Endothelial cell of umbilical vein (primary cell): ENCODE measurements around the gene SMCO4. TPM values are rescaled to one million over a fixed set of nuclear protein-coding genes. Genes with fewer than 3 reads are reported as not detected.

Experiments used
- BruUV-seq: library from RNA; stranded (reverse); fragments of 400-500 nt; replicated peaks from 2 replicates; lab custom pipeline; 2021; lab: Mats Ljungman, UMichigan
- CTCF ChIA-PET: fragments of 300-600, 350-600 bp; sonication (Branson Sonifier 250); formaldehyde crosslinking; loops from one replicate; lab custom pipeline; 2021; ENCODE audit warnings: antibody characterized with exemption, inconsistent platforms; lab: Charles Lee
- POLR2A ChIA-PET: fragments of 300-600, 350-600 bp; sonication (Branson Sonifier 250); formaldehyde crosslinking; loops from one replicate; lab custom pipeline; 2021; ENCODE audit warnings: antibody characterized with exemption, inconsistent platforms; lab: Charles Lee
- DNase-seq: peaks from one replicate; pipeline ENCODE4 v3.0.0-alpha.2; 2011; ENCODE audit warnings: low read depth, low spot score
- FAIRE-seq: peaks from 2 replicates; lab custom pipeline; 2011; peaks lifted over from hg19 to GRCh38; lab: Jason Lieb, UNC
- H2AFZ ChIP-seq: 2 replicates; pipeline ENCODE4 v1.6.0; 2012; ENCODE audit warnings: low read depth, low read length, control low read depth, inconsistent platforms
- H3K27ac ChIP-seq: 2 replicates; pipeline ENCODE4 v1.5.1; 2011; ENCODE audit warnings: low read depth, mild to moderate bottlenecking, control low read depth, low read length, moderate library complexity; ENCODE audit not compliant: insufficient read depth
- H3K27me3 ChIP-seq, 2 experiments: 2 replicates each; pipeline versions ENCODE4 v1.6.0 to v1.6.1; 2011; ENCODE audit warnings: low read length in 2 of 2, mixed read lengths in 1 of 2; ENCODE audit not compliant: control insufficient read depth in 2 of 2, insufficient read depth in 2 of 2
- H3K36me3 ChIP-seq, 2 experiments: 2 replicates in 1 of 2; 3 replicates in 1 of 2; pipeline ENCODE4 v1.5.1; 2011; ENCODE audit warnings: low read length in 2 of 2, mild to moderate bottlenecking in 1 of 2, moderate library complexity in 1 of 2; ENCODE audit not compliant: control insufficient read depth in 2 of 2, insufficient read depth in 2 of 2; ENCODE audit errors: extremely low read depth in 1 of 2
- H3K4me1 ChIP-seq: 3 replicates; pipeline ENCODE4 v1.5.1; 2011; ENCODE audit warnings: mild to moderate bottlenecking, low read length; ENCODE audit not compliant: control insufficient read depth, insufficient read depth; ENCODE audit errors: extremely low read depth
- H3K4me2 ChIP-seq: 2 replicates; pipeline ENCODE4 v1.6.1; 2011; ENCODE audit warnings: low read length, control low read depth, mixed read lengths; ENCODE audit not compliant: insufficient read depth
- H3K4me3 ChIP-seq, 3 experiments: fragments of 200-600 bp in 1 of 3; sonication (generic), shearing (Covaris generic) in 1 of 3; replicated peaks in 1 of 3; 2 replicates each; pipeline ENCODE4 v1.5.1; 2011 to 2016; ENCODE audit warnings: control low read depth in 3 of 3, low read length in 3 of 3, mild to moderate bottlenecking in 2 of 3, inconsistent platforms in 1 of 3, low read depth in 1 of 3, moderate library complexity in 1 of 3; ENCODE audit not compliant: insufficient read depth in 1 of 3
- H3K79me2 ChIP-seq: 2 replicates; pipeline ENCODE4 v1.6.0; 2012; ENCODE audit warnings: low read length, inconsistent platforms; ENCODE audit not compliant: control insufficient read depth, insufficient read depth
- H3K9ac ChIP-seq: replicated peaks from 2 replicates; pipeline ENCODE3; 2011; ENCODE audit warnings: low read length, control low read depth; ENCODE audit not compliant: insufficient read depth; ENCODE audit errors: extremely low read depth
- H3K9me1 ChIP-seq: replicated peaks from 3 replicates; pipeline ENCODE4 v1.6.0; 2011; ENCODE audit warnings: mild to moderate bottlenecking, low read length; ENCODE audit not compliant: control insufficient read depth, insufficient read depth; ENCODE audit errors: extremely low read depth
- H3K9me3 ChIP-seq: replicated peaks from 2 replicates; pipeline ENCODE4 v1.5.1; 2012; ENCODE audit warnings: low read length, inconsistent platforms; ENCODE audit not compliant: control insufficient read depth, insufficient read depth
- H4K20me1 ChIP-seq: replicated peaks from 2 replicates; pipeline ENCODE3; 2011; ENCODE audit warnings: mild to moderate bottlenecking, low read length; ENCODE audit not compliant: control insufficient read depth, insufficient read depth; ENCODE audit errors: extremely low read depth
- CTCF ChIP-seq, 2 donors: IDR thresholded peaks; 1 replicate in 1 of 2; 2 replicates in 1 of 2; pipeline ENCODE4 v1.5.1; 2011; ENCODE audit warnings: low read length in 2 of 2, mild to moderate bottlenecking in 2 of 2, moderate library complexity in 2 of 2, control low read depth in 1 of 2, inconsistent platforms in 1 of 2, low read depth in 1 of 2; ENCODE audit not compliant: insufficient read depth in 1 of 2; ENCODE audit errors: extremely low read depth in 1 of 2
- EZH2 ChIP-seq: IDR thresholded peaks from 2 replicates; pipeline ENCODE4 v1.6.1; 2012; ENCODE audit warnings: borderline replicate concordance, low read depth, mild to moderate bottlenecking, moderate library complexity, low read length, inconsistent platforms; ENCODE audit not compliant: severe bottlenecking
- FOS ChIP-seq: IDR thresholded peaks from 2 replicates; pipeline ENCODE4 v1.6.1; 2011; ENCODE audit warnings: mild to moderate bottlenecking, low read length, moderate library complexity, borderline replicate concordance; ENCODE audit not compliant: insufficient read depth
- GATA2 ChIP-seq: IDR thresholded peaks from 2 replicates; pipeline ENCODE4 v1.7.0; 2011; ENCODE audit warnings: low read depth, mild to moderate bottlenecking, moderate library complexity, mixed read lengths, low read length; ENCODE audit not compliant: insufficient read length, insufficient read depth
- JUN ChIP-seq: IDR thresholded peaks from 2 replicates; pipeline ENCODE4 v1.6.1; 2011; ENCODE audit warnings: borderline replicate concordance, low read depth; ENCODE audit not compliant: insufficient read length, insufficient read depth
- MAX ChIP-seq: IDR thresholded peaks from 2 replicates; pipeline ENCODE4 v1.6.1; 2011; ENCODE audit not compliant: insufficient read depth, insufficient read length
- MYC ChIP-seq: IDR thresholded peaks from one replicate; pipeline ENCODE4 v1.6.1; 2011; ENCODE audit warnings: mild to moderate bottlenecking, low read depth, low read length
- POLR2A ChIP-seq: IDR thresholded peaks from 2 replicates; pipeline ENCODE4 v1.6.1; 2012; ENCODE audit warnings: low read depth, mild to moderate bottlenecking, control low read depth, low read length
- POLR2AphosphoS5 ChIP-seq: IDR thresholded peaks from 2 replicates; pipeline ENCODE4 v1.6.1; 2012; ENCODE audit warnings: low read depth, mild to moderate bottlenecking, control low read depth, low read length, moderate library complexity; ENCODE audit not compliant: insufficient read depth
- dilution Hi-C: fragments of 300-500 bp; cut with MboI; formaldehyde crosslinking; loops from one replicate; pipeline ENCODE4 v1.15.0; 2019; ENCODE audit warnings: low sequenced_read_pairs; ENCODE audit not compliant: extremely low pct_ligation_motif_present
- intact Hi-C: fragments of 100-400 bp; cut with micrococcal nuclease; formaldehyde crosslinking; loops from one replicate; pipeline ENCODE4 v1.10.0; 2022
- polyA plus RNA-seq, 4 experiments: library from polyadenylated mRNA; depleted of rRNA in 3 of 4; stranded (reverse) in 3 of 4; unstranded in 1 of 4; fragments of >200 nt; gene quantifications; 2 replicates each; pipeline versions ENCODE4 v1.2.1 to v1.2.3, GENCODE V29; 2011 to 2012; ENCODE audit warnings: missing spikeins in 1 of 4
- total RNA-seq: library from RNA; stranded (reverse); gene quantifications from 2 replicates; pipeline ENCODE4 v1.2.3, GENCODE V29; 2021

SMCO4 gene
- total and polyA plus RNA-seq, 2 donors (not counting 3 experiments of a cell fraction or from before 2014, with no cell fraction given): 14.0 to 21.3 TPM

- dilution Hi-C loops: no loop called here
- no peak for FAIRE-seq
These were observed 5.6 kb upstream of the SMCO4 start for GRCh38 chr11:93548679-93549319.

More at GRCh38 chr11:93548679-93549319, 5.6 kb upstream of the SMCO4 start:
- H3K9me3 ChIP-seq: no peaks in the 10 kb centered on the region
- intact Hi-C loops: loop anchor here (10.0 kb wide), 2 partner anchors 144 to 214 kb away; partner anchors contain the start of gene DEUP1
- no TSS peak for BruUV-seq
- no peak overlapping the region for H3K4me3 ChIP-seq
- TF ChIP-seq POLR2AphosphoS5 (no peak), FOS (no peak), MYC (no peak), GATA2 (no peak), JUN (no peak), CTCF (IDR thresholded peaks at IDR 0.05; ENCODE audit: extremely low read depth in 1 of 2, insufficient read depth in 1 of 2, low read depth in 1 of 2, low read length in 2 of 2) (no peak), EZH2 (no peak), MAX (no peak), POLR2A (no peak)
- peaks cover 3% of the 10 kb centered on the region for H3K4me1 ChIP-seq
- POLR2A ChIA-PET: no interaction called here
- no peak for DNase-seq
- H3K4me2 ChIP-seq: no peak overlapping the region
- peaks cover 2% of the 10 kb centered on the region for H3K9me1 ChIP-seq
- no peaks in the 10 kb centered on the region for H3K36me3 ChIP-seq
- no peak overlapping the region for H2AFZ ChIP-seq
- no peak overlapping the region for H3K9ac ChIP-seq
- H3K27ac ChIP-seq: no peak overlapping the region
- peaks cover 10 to 23% of the 10 kb centered on the region in 2 experiments for H3K27me3 ChIP-seq
- CTCF ChIA-PET: interaction anchor here (1.0 to 1.1 kb wide), 2 partner anchors 315 to 373 kb away, joined by 3 to 4 read pairs; no protein-coding TSS in a partner anchor
- H3K79me2 ChIP-seq: no peaks in the 10 kb centered on the region
- H4K20me1 ChIP-seq: no peaks in the 10 kb centered on the region
